GM19099 (cell line): ENCODE measurements around the gene SCGB3A2.

ENCODE experiments used
- POLR2A ChIP-seq: IDR thresholded peaks from 3 replicates; pipeline ENCODE4 v1.6.1; 2011; ENCODE audit warnings: low read depth; ENCODE audit not compliant: insufficient read length; ENCODE audit errors: extremely low read depth

Gene SCGB3A2

DNA sequence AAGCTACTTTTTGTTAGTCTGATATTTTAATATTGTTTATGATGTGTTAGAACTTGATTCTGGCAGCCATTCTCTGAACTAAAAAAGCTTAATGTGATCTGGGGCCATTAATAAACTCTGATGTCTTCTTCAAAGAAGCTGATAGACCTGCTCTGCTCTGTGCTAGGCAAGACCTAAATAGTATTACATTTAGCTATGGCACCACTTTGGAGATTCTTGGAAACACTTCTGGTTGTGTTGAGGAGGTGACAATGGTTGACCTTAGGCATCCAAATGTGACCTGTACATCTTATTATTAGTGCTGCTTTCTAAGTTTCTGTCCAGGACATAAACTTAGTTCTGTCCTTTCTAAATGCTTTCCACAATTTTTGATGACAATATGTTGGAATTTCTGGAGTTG is 21.7 kb upstream of the SCGB3A2 start:
- no peak for TF ChIP-seq POLR2A

DNA sequence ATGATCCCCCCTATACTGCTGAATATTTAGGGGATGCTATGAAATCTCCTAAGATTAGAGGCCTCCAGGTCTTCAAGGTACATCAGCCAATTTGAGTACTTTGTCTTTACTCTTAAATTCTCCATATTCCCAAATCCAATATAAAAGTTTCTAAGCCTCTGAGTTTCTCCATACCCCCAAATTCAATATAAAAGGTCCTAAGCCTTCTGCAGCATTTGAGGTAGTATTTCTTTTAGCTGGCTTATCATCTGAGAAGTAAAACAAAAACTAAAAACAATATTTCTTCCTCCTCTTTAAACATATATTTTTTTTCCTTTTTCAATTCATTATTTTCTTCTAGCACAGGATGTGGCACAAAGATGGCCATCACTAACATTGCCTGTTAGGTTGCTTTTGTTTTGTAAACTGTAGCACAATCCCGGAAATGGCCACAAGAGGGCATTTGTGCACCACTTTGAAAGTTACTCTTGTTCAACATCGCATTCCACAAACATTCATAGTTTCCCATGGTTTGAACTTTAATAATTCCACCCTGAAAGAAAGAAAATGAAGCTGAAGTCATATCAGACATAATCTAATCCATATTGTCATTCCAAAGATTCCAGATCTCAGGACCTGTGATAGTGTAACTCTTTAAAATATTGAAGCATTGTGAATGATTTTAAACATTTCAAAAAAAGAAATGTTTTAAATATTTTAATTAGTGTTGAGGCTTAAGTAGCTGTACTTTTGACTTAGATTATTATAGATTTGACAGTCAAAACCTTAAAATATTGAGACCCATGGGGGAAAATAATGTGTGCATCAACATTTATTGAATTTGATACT is 21.0 kb upstream of the SCGB3A2 start:
- no peak for TF ChIP-seq POLR2A

- no peak for TF ChIP-seq POLR2A
Observed at GRCh38 chr5:147858565-147858964, 19.9 kb upstream of the SCGB3A2 start.

- no peak for TF ChIP-seq POLR2A
Observed at GRCh38 chr5:147859962-147860640, 18.4 kb upstream of the SCGB3A2 start.

DNA sequence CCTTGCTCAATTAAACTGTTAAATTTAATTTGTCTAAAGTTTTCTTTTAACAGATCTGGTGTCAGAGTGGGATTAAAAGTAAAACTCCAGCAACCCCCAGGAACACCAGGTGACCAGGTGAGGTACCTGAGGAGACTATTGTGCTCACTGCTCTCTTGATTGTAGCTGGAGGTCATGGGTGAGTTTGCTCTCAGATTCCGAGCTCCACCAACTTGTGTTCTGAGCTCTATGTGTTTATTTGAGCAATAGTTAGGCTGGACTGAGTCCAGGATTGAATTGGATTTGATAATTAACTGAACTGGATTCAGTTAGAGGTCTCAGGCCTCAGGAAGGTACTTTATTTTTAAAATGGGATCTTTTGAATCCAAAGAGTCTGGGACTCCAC is 17.9 kb upstream of the SCGB3A2 start:
- no peak for TF ChIP-seq POLR2A

DNA sequence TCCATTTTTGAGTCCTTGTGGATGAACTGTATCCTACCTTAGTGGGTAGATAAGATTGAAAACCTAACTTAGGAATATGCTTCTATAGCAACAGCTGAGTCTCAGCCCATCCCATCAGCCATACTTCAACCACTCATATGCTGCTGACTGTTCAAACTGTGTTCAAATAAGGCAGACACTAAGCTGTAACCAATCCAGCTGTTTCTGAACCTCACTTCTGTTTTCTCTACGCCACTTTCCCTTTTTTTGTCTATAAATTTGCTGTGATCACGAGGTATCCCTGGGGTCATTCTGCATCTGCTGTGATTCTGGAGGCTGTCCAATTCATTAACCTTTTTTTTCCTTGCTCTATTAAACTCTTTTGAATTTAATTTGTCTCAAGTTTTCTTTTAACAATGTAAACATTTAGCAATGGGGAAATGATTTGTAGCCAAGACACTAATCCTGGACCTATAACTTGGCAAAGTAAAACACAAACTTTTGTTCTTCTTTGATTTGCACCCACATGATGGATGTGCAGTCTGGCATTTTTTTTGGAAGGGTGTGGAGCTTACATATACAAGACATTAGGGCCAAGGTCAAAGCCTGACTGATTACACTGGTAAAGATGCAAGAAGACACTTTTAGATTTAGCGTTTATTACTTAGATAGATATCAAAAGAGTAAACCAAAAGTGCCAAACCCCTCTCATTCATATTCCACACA is 14.9 kb upstream of the SCGB3A2 start:
- no peak for TF ChIP-seq POLR2A

DNA sequence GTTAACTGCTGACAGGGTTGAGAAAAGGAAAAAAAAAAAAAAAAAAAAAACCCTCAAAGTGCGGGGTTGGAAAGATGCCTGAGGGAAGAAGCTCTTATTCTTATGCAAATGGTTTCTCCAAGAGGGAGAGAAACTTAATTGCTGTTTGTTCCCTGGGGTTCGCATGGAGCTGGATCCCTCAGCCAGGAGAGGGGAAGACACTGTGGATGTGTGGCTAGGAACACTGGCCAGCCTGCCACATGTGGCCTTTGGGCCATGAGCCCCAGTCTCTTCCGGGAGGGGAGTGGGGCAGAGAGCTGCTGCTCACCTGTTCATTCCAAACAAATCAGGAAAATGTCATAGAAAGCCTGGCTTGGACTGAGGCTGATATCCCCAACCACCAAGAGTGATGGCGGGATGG is 9.4 kb upstream of the SCGB3A2 start:
- no peak for TF ChIP-seq POLR2A

DNA sequence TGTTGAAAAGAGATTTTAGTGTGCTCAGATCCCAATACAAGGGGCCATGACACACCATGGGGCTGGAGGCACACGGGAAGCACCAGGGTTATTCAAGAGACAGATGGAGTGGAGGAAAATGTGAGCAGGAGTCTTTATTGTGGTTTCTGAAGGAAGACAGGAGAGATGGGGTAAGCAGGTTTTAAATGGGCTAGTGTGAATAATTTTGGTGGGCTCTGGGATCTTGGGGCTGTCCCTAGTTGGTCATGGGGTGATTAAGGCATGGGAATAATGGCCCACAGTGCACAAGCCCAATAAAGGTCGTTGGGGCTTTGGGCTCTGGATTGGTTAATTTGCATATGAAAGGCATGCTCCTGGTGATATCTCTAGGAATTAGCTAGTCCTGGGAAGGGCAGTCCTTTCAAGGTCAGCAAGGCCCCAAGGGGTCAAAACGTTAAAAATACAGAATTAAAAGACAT is 3.6 kb upstream of the SCGB3A2 start:
- no peak for TF ChIP-seq POLR2A

- TF ChIP-seq POLR2A, result no peak
Observed at GRCh38 chr5:147876141-147876540, 2.4 kb upstream of the SCGB3A2 start.

GRCh38 chr5:147876626-147877025 is 1.9 kb upstream of the SCGB3A2 start:
- no peak for TF ChIP-seq POLR2A

DNA sequence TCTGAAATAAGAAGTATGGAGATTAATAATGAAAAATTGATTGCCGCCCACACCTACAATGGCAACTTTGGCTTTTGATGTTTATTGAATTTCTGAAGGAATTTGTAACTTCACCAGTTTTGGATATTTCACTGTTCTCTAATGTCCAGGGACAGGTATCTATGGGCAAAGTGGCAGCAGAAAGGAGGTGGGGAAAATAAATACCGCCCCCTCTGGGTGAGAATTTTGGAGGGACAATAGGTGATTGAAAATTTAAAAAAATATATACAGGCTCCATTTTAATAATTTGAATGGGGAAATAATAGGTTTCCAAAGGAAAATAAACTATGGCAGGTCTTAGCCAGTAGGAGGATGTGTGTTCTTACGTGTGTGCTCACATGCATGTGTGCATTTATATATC is 1.3 kb downstream of the SCGB3A2 start:
- TF ChIP-seq POLR2A, result no peak

- no peak for TF ChIP-seq POLR2A
Observed at GRCh38 chr5:147880487-147880886, 2.0 kb downstream of the SCGB3A2 start.

DNA sequence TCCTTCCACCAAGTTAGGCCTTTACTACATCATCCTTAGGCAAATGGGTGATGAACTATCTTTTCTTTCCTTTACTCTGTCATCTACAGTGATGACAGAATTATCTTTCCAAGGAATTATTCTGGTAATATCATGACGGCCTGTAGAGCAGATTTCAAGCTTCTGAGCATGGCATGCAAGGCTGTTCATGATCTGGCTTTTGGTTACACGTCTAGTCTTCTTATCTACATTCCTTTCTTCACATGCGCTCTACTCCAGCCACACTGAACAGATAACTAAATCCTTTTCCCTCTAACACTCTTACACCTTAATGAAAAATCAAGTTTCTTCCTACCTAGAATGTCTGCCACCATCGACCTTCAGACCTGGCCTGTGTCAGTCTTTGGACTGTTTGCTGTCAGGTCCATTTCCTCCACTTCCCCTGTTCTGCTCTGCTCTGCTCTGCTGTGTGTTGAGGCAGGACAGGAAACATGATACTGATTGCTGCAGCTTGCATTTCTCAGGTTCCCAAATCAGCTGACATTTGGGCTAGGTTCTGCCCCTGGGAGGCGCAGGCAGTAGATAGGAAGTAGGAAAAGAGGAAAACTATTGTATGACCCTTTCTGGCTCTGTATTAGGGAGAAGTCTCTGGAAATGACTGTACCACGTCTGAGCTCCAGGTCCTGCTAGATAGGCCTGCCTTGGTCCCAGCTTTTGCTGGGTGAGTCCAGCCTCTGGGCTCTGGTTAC is 4.2 kb downstream of the SCGB3A2 start:
- TF ChIP-seq POLR2A, result no peak

- TF ChIP-seq POLR2A, result no peak
Observed at GRCh38 chr5:147887026-147887627, 8.6 kb downstream of the SCGB3A2 start.

DNA sequence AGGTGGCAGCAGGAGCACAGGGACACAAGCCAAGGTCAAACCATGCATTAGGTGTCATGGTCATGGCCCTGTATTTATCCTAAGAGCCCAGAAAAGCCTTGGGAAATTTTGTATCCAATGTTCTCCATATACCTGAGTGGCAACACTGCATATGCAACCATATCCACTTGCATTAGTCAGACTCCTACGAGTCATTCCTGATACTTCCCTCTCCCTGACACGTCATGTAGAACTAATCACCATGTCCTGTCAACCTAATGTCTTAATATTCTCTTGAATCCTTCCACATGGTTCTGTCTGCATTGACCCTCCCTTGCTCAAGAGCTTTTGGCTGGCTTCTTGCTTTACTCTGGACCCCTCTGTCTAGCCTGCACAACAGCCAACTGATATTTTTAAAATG is 9.4 kb downstream of the SCGB3A2 start:
- TF ChIP-seq POLR2A, result no peak

GRCh38 chr5:147892696-147893296 is 14.3 kb downstream of the SCGB3A2 start:
- no peak for TF ChIP-seq POLR2A
